Uterus (tissue), 2 donors: ENCODE results near the gene GPR152.
"Not testable (repeated sequence)": the region's sequence is repeated elsewhere in the genome, so short reads cannot be mapped to it uniquely, and the experiment has no call there.

ENCODE experiments used
- CTCF ChIP-seq, 4 experiments: fragments of 200-600 bp in 2 of 4; fragments of 450-650 bp in 2 of 4; sonication (generic) in 2 of 4; IDR thresholded peaks; one replicate each; pipeline ENCODE4 v1.5.1; 2016 to 2019; ENCODE audit warnings: antibody characterized with exemption in 4 of 4, mild to moderate bottlenecking in 2 of 4, moderate library complexity in 1 of 4
- POLR2A ChIP-seq, 2 donors: fragments of 450-650 bp; IDR thresholded peaks; one replicate each; pipeline ENCODE4 v1.6.1; 2016; ENCODE audit warnings: antibody characterized with exemption in 2 of 2, mild to moderate bottlenecking in 1 of 2, moderate library complexity in 1 of 2

DNA sequence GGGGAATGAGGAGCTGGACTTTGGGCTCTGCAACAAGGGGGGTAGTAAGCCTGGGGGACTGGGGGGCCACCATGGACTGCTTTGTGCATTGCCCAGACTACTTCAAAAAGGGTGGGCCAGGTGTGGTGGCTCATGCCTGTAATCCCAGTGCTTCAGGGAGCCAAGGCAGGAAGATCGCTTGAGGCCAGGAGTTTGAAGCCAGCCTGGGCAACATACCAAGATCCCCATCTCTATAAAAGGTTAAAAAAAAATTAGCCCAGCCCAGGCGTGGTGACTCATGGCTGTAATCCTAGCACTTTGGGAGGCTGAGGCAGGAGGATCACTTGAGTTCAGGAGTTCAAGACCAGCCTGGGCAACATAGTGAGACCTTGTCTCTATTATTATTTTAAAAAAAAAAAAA is 13.0 kb upstream of the GPR152 start:
- not testable (repeated sequence) for TF ChIP-seq CTCF, POLR2A (IDR thresholded peaks at IDR 0.05)
